Endothelial cell of umbilical vein (primary cell): ENCODE data around the gene DNAJC28.

ENCODE experiments used
- CTCF ChIP-seq, 2 donors: IDR thresholded peaks; 1 replicate in 1 of 2; 2 replicates in 1 of 2; pipeline ENCODE4 v1.5.1; 2011; ENCODE audit warnings: low read length in 2 of 2, mild to moderate bottlenecking in 2 of 2, moderate library complexity in 2 of 2, control low read depth in 1 of 2, inconsistent platforms in 1 of 2, low read depth in 1 of 2; ENCODE audit not compliant: insufficient read depth in 1 of 2; ENCODE audit errors: extremely low read depth in 1 of 2
- FOS ChIP-seq: IDR thresholded peaks from 2 replicates; pipeline ENCODE4 v1.6.1; 2011; ENCODE audit warnings: mild to moderate bottlenecking, low read length, moderate library complexity, borderline replicate concordance; ENCODE audit not compliant: insufficient read depth
- POLR2A ChIP-seq: IDR thresholded peaks from 2 replicates; pipeline ENCODE4 v1.6.1; 2012; ENCODE audit warnings: low read depth, mild to moderate bottlenecking, control low read depth, low read length
- POLR2AphosphoS5 ChIP-seq: IDR thresholded peaks from 2 replicates; pipeline ENCODE4 v1.6.1; 2012; ENCODE audit warnings: low read depth, mild to moderate bottlenecking, control low read depth, low read length, moderate library complexity; ENCODE audit not compliant: insufficient read depth
- TF ChIP-seq, protein P1 (sequence below): IDR thresholded peaks from 2 replicates; pipeline ENCODE4 v1.6.1; 2011; ENCODE audit not compliant: insufficient read depth, insufficient read length

DNA sequence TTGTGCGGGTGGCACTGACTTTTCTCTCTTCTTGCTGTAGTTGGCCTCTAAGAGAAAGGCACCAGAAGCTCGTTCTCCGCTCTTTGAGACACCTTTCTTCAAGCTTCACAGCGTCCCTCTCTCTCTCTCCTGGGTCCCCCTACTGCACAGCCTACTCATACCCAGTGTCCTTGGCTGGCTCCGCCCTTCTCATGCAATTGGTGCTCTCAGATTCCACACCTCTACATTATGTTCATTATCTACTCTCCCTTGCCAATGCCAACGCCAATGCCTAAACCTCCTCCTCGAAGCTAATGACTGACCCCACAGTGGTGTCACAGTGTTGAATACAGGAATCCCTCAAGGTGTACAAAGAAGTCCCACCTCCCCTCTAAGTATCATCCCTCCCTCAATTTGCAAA, 4.8 kb upstream of the DNAJC28 start:
- no peak for TF ChIP-seq POLR2A
- TF ChIP-seq CTCF (IDR thresholded peaks at IDR 0.05; ENCODE audit: extremely low read depth in 1 of 2, insufficient read depth in 1 of 2, low read depth in 1 of 2, low read length in 2 of 2), result no peak
- TF ChIP-seq, protein P1, sequence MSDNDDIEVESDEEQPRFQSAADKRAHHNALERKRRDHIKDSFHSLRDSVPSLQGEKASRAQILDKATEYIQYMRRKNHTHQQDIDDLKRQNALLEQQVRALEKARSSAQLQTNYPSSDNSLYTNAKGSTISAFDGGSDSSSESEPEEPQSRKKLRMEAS, result no peak
- no peak for TF ChIP-seq POLR2AphosphoS5
- no peak for TF ChIP-seq FOS
